NB4 (cell line): ENCODE measurements around the gene TBC1D10B.

Experiments
- DNase-seq: peaks from one replicate; pipeline ENCODE4 v3.0.0; 2010; ENCODE audit warnings: low read depth
- H3K4me3 ChIP-seq: one replicate; pipeline ENCODE4 v1.5.1; 2011; ENCODE audit warnings: mild to moderate bottlenecking, low read depth, low read length, moderate library complexity
- CTCF ChIP-seq: IDR thresholded peaks from one replicate; pipeline ENCODE4 v1.5.1; 2012; ENCODE audit warnings: low read depth, low read length
- MAX ChIP-seq: IDR thresholded peaks from 2 replicates; pipeline ENCODE4 v1.6.1; 2011; ENCODE audit warnings: low read depth, low read length
- MYC ChIP-seq: IDR thresholded peaks from 2 replicates; pipeline ENCODE4 v1.6.1; 2011; ENCODE audit warnings: low read depth, low read length
- POLR2A ChIP-seq: IDR thresholded peaks from 2 replicates; pipeline ENCODE4 v1.6.1; 2011; ENCODE audit warnings: mild to moderate bottlenecking; ENCODE audit not compliant: insufficient read length; ENCODE audit errors: extremely low read depth

The TBC1D10B gene

GRCh38 chr16:30354423-30355143 is 15.7 kb downstream of the TBC1D10B start:
- H3K4me3 ChIP-seq = peak overlapping the region; percentile 77
- TF ChIP-seq MYC (no peak), POLR2A (no peak), MAX (no peak), CTCF (no peak)
- DNase-seq = peak; percentile 35

- H3K4me3 ChIP-seq = peak overlapping the region; percentile 77
- no peak for DNase-seq
- no peak for TF ChIP-seq POLR2A
- no peak for TF ChIP-seq MAX
- TF ChIP-seq CTCF = no peak
- no peak for TF ChIP-seq MYC
Measured at GRCh38 chr16:30353438-30354129, 16.7 kb downstream of the TBC1D10B start.

DNA sequence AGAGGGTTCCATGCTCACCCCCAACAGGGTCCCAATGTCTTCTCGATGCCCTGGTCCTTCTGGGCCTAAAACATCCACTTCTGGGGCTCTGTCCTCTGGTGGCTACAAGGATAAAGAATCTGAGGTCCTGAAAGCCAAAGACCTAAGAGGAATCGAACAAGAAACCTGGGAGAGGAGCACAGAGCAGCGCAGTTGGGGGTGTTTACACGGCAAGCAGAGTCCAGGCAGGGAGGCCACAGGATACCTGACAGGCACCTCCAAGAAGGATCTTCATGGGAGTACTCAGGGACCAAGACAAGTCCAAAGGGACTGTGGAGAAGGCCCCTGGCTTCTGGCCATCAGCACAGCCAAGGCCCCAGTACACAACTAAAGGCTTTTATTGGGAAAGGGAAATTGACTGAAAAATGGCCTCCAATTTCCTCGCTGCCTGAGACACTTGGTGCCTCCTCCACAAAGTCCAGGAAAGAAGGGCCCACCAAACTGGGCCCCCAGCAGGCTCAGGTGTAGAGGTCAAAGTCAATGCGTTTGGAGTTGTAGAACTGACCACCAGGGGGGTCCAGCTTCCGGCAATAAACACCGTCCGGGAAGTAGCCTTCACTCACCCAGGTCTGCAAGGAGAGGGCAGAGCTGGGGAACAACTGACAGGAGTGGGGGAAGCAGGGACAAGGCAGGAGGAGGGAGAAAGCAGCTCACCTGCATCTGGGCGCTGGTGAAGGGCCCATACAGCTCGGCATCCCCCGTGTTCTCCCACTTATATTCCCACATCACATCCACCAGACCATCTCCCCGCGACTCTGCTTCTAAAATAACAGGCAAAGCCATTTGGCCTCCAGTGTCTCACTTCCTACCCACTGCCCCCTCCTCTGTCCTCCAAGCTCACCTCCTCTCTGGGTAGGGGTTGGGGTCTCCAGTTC is 17.5 kb downstream of the TBC1D10B start:
- TF ChIP-seq POLR2A (no peak), CTCF (no peak)
- DNase-seq = no peak
- no peak overlapping the region for H3K4me3 ChIP-seq

GRCh38 chr16:30351586-30352419 is 18.5 kb downstream of the TBC1D10B start:
- no peak for TF ChIP-seq POLR2A
- no peak for TF ChIP-seq MAX
- no peak for TF ChIP-seq CTCF
- TF ChIP-seq MYC = no peak
- no peak for DNase-seq
- H3K4me3 ChIP-seq = no peak overlapping the region

DNA sequence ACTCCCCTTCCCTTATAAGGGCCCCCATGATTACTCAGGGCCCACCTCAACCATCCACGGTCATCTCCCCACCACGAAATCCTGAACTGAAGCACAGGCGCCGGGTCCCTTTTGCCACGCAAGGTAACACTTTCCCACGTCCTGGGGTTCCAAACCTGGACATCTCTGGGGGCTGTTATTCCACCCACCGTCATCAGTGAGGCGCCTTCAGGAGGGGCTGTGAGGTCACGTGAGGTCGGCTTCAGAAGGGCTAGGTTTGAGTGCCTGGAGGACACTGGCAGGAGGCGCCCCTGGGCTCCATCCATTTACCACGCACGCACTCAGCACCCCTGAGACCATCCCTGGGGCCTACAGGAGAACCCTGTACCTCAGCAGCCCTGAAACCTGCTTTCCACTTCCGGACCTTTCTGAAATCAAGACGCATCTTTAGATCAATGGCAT is 19.3 kb downstream of the TBC1D10B start:
- no peak for TF ChIP-seq CTCF
- no peak for TF ChIP-seq MAX
- no peak for TF ChIP-seq MYC
- no peak for TF ChIP-seq POLR2A
- H3K4me3 ChIP-seq = no peak overlapping the region
- no peak for DNase-seq
